SKM-1 (cell line): ENCODE measurements around the gene UBE2H.
"Not testable (repeated sequence)": the region's sequence is repeated elsewhere in the genome, so short reads cannot be mapped to it uniquely, and the experiment has no call there.

Experiments
- DNase-seq: peaks from one replicate; lab custom pipeline; 2025; ENCODE audit not compliant: unreplicated experiment; lab: John Stamatoyannopoulos, UW

Gene UBE2H

DNA sequence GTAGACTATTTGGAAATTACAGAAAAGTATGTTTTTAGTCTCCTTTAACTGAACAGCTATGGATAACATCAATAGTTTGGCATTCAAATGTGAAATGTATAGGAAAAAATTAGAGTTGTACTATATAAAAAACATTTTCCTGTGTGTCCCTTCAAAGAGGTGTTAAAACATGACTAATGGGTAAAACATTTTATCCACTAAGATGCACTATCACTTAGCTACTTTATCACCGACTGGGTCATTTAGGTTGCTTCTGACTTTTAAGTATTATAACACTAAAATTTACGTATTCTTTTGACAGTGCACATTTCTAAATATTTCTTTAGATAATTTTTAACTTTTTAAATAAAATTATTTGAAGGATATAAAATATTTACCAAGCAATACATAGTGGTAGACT, 77.6 kb downstream of the UBE2H start:
- no peak for DNase-seq

DNA sequence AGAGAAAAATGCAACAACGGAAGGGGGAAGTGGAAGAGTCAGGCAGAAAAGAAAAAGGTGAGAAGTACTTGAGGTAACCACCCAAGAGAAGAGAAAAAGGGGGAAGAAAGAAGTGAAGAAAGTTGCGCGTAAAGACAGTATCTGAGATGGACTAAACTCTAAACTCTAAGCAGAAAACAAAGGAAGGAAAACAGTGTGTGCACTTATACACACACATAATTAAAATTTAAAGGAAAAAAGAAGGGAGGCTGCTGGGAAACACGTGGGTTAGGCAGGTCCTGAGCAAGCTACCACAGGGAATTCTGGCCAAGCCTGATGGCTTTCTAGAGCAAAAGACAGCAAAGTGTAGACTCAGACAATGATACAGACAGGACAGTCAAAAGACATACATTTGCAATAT, 78.0 kb downstream of the UBE2H start:
- DNase-seq: no peak

DNA sequence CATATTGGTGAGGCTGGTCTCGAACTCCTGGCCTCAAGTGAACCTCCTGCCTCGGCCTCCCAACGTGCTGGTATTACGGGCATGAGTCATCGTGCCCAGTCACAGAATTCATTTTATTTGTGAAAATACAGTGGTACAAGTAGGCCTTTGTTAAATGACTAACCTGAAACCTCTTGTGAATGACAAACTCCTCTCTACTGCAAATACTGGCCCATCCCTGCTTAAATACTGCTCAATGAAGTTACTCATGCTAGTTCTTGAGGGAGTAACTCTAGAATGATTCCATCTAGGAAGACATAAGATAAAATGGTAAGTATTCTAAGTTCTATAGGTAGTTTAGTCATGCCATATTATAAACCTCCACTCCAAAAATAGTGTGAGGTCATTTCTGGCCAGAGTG, 80.7 kb downstream of the UBE2H start:
- DNase-seq: no peak

DNA sequence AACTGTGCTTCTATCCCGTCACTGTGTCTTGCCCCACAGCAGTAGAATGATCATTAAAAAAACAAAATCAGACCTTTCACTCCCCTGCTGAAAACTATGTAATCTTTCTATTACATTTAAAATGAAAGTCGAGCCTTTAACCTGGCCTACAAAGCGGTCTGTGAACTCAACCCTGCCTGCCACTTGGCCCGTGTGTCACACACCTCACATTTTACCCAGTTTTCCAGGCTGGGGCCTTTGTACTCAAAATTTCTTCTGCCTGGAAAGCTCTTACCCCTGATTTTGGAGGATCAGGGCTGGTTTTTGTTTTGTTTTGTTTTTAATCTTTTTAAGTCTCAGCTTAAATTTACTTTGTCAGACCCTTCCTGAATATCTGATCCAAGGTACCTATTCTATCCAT, 82.1 kb downstream of the UBE2H start:
- DNase-seq: no peak

DNA sequence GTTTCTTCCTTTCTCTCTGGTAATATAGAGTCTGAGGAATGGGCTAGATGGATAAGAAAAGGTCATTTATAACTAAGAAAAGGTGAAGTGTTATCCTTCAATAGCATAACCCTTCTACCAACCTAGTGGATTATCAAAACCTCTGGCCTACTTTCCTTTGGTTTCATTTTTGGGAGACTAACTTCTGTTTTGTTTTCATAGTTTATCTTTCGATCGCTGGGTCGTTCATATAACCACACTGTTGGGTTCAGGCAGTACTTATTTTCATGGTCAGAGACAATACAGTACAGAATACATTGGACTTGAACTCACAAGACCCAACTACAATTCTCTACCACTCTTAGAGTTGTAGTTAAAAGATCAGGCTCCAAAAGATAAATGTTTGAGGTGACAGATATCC, 86.5 kb downstream of the UBE2H start:
- no peak for DNase-seq

DNA sequence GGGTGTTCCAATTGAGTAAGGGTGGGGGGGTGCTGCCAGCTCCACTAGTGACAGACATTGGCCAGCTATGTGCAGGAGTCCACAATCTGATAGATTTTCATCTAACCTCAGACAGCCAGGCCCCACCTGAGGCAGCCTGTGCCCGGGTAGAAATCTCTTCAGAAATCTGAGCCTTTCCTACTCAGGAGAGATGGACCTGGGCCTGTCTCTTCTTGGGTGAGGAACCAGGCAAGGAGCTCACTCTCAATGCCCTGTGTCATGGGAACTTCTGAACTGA, 86.9 kb downstream of the UBE2H start:
- no peak for DNase-seq

DNA sequence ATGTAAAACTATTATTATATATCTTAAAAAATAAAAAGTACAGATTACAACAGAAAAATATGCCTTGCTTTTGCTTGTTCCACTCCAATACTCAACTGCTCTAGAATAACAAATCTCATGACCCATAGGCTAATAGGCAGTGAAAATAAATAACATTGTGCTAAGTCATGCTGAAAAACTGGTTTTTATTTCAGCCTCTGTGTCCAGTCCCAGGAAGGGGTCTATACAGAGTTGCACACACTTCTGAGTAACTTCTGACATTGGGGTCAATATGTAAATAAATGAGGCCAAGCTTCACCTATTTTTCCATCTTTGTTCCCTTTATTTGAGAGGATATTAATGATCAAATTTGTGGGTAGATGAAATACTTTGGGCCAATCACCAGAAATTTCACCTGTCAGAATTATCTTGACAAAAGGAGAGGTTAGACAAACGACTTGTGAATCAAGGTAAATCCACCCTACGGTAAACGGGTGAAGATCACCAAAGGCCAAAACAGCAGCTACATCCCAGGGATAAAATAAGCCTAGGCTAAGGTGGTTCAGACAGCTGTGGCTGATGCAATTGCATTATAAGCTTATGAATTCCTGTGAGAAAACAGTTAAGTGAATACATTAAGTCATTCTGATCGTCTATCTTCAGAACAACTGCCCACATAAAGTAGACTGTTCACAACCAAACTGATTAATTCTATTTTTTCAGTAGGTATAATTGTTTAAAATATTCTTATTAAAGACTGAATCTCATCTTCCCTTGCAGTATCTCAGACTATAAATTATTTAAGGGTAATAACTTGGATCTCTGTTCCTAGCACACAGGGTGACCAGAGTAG, 87.5 kb downstream of the UBE2H start:
- no peak for DNase-seq

DNA sequence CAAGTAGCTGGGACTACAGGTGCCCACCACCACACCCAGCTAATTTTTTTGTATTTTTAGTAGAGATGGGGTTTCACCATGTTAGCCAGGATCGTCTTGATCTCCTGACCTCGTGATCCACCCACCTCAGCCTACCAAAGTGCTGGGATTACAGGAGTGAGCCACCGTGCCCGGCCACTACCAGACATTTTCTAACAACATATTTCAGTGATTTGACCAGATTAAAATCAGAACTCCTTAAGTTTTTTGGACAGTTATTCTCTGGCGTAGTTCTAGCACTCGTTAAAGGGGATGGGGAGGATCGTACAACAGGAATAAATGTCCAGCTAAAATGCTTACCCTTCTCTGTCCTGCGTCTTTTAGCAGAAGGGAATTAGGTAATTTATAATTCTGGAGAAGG, 88.1 kb downstream of the UBE2H start:
- not testable (repeated sequence) for DNase-seq

DNA sequence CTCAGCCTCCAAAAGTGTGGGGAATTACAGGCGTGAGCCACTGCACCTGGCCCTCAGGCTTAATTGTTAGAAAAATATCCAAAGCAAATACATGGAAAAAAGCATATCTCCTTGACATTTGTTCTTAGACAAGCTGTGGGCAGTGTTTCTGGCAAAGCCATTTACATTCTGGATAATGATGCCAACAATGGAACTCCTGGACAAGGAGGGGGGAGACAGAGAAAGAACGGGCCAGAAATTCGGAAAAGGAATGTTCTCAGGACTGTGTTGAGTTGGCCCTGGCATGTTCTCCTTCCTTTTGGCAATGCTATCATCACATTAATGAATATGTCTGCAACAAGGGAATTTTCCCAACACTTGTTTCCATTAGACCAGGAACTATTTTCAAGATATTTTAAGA, 88.7 kb downstream of the UBE2H start:
- DNase-seq: no peak

DNA sequence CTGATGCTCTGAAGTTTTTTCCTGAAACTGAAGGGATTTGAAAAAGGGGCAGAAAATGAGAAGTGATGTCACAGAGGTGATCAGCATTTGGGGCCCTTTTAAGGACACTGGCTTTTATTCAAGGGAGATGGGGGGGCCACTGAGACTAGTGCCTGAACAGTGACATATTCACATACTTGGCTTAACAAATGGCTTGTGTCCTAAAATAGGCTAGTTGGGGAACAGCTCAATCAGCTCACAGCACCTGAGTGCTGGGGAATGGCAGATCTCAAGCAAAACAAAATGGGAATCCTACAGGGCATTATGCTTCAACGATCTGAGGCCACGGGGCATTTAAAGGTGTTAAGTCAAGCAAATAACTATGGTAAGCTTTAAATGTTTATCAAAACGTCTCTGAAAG, 90.1 kb downstream of the UBE2H start:
- DNase-seq: no peak

DNA sequence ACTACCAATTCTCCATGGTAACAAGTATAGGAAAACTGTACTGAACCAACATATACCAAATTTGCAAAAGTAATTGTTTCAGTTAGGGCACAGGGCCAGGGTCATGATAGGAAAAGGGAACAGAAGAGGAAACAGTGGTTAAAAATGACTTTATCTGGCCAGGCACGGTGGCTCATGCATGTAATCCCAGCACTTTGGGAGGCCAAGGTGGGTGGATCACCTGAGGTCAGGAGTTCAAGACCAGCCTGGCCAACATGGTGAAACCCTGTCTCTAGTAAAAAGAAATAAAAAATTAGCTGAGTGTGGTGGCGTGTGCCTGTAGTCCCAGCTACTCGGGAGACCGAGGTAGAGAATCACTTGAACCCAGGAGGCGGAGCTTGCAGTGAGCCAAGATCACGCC, 92.0 kb downstream of the UBE2H start:
- not testable (repeated sequence) for DNase-seq

DNA sequence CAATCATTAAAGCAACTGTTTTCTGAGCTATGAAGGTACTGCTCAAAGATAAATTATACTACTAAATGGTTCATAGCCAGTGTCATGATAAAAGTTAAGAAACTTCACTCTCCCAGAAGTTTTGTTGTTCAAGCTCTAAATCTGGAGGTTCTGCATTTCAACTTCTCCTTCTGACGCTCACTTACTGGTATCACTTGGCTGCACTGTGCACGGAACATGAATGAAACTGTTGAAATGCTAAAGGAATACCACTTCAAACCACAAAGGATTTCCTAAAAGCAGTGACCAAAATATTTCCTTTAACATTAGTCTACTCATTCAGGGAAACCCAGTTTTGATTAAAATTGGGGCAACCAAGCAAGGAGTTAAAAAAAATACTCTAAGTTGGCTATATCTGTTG, 93.6 kb downstream of the UBE2H start:
- DNase-seq: peak; percentile 88

DNA sequence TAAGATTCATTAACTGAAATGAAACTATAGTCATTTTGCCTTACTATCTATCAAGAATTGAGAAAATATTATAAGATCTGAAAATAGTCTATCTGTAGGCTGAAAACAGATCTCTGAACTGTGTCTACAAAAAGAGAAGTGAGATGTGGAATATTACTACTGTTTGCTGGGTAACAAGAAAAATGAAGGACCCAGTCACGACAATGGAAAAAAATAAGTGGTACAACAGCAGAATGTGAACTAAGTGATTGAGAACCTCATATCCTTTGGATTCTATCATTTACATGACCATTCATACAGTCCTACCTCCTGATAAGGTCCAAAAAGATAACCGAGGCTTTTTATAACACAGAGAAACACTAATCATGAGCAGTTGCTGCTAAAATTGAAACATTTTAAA, 94.3 kb downstream of the UBE2H start:
- DNase-seq: no peak

DNA sequence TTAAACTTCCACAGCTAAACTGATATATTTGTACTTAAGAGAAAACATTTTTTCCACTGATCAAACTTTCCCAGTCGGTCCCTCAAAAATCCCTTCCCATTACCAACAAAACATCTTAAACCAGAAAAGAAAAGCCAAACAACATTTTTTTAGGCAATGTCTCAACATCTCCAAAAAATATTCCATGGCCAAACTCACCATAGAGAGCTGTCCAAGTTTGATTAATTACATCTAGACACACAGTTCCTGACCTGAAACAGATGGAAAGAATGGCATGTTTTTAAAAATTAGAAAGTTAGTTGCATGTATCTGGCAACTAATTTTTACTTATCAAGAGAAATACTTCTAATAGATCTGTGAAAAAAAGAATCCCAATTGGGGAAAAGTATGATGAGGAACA, 95.4 kb downstream of the UBE2H start:
- no peak for DNase-seq

DNA sequence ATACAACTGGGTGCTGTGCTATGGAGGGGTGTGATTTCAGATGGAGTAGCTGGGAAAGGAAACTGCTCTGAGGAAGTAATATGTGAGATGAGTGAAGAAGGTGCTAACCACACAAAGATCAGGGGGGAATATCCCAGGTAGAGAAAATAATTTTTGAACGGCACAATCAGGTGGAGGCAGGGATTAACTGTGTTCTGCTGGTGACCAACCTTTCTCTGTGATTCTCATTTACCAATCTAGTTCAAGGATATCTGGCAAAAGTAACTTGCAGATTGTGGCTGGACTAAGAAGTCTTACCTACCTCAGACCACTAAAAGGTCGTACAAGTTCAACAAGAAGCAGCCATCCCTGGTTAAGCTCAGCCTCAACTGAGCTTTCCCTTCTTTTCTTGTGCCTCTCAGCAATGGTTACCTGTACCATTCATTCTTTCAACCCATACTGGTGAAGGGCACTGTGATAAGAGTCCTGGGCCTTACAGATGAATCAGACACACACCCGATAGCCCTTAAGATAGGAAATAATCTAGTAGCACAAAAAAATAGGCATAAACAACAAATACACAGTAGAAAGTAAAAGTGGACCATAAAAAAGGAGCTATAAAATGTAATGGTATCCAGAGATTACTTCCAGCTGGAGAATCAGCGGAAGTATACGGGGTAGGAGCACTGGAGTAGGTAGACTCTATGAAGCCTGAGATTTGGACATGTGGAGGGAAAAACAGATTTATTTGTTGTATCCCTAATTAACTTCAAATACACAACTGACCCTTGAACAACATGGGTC, 96.6 kb downstream of the UBE2H start:
- no peak for DNase-seq

DNA sequence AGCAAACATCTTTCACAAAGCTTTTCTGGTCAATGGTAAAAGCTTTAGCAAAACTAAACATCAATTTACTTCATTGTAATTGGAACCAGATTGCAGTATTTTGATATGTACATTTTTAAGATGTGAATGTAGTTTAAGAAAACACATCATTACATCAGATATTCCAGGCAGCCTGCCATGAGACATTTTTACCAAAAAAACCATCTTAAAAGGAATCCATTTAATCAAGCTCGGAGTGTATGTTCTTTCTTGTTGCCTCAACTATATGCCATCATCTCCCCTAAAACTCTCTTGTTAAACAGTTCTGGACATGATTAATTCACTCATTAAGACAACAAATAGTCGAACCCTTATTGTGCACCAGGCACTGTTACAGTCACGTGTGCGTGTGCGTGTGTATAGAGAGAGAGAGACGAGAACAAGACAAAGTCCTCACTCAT, 97.5 kb downstream of the UBE2H start:
- no peak for DNase-seq

DNA sequence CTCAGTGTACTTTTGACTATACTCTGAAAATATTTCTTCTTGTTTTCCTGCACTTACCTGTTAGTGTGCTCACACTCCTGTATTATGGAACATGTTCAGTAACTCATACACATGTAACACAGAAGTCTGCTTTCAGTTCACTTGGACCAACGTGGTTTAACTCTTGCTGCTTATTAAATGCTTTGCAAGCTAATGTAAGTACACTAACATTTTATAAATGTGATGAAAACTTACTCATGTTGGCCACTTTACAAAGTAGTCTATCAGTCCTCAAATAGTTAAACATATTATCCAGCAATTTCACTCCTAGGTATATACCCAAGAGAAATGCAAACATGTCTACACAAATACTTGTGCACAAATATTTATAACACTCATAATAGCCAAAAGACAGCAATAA, 98.4 kb downstream of the UBE2H start:
- DNase-seq: no peak

DNA sequence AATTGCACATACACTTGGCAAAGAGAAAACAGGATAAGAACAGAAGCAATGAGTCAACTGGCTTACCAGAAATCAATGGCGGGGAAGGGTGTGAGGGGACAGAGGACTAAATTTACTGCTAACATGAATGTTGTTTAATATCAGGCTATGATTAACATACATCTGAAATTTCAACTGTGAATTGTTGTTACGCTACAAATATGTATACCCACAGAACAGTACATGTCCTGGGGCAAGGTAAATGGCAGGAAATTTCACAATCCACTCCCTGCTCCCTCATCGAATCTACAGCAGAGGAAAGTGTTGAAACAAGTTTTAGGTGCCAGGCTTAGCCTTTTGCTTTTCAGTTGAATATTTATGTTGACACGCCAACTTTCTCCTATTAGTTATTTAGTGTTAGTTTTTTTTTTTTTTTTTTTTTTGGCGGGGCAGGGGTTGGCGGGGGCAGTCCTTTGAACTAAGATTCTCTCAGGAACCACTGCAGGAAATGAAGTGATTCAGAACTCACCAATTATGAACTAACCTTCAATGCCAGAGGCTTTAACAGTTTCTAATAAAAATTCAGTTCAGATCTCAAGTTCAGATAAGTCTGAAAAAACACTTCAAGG, 99.0 kb downstream of the UBE2H start:
- no peak for DNase-seq

DNA sequence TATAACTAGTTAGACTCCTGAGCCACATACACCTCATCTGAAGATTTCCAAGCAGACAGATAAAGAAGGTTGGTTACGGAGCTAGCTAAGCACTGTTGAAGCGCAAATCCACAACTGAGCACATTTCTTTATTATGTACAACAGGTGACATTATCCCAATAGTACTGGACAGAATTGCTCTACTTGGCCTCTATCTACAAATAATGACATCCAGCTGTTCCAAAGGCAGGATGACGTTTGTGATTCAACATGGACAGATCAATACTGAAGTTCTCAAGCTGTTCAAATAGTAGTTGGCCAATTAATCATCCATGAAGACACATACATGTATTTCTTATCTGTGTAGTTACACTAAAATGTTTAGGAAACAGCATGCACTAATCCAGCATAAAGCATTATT, 101.0 kb downstream of the UBE2H start:
- DNase-seq: no peak

DNA sequence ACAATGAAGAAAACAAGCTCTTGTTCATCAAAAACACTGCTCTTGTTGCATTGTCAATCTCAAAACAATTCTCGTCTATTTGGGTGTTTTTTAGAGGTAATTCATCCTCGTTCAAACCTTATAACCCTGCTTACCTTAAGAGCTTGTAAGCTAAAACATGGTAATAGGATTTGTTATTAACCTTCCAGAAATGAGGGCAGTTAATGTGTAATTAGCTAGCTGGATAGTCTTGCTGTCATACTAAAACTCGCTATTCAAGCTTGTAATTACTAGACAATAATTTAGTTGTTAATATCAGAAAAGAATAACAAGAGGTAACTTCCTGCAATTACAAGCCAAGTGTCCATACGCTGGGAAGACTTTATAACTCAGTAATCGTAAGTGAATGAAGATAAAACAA, 101.6 kb downstream of the UBE2H start:
- no peak for DNase-seq

DNA sequence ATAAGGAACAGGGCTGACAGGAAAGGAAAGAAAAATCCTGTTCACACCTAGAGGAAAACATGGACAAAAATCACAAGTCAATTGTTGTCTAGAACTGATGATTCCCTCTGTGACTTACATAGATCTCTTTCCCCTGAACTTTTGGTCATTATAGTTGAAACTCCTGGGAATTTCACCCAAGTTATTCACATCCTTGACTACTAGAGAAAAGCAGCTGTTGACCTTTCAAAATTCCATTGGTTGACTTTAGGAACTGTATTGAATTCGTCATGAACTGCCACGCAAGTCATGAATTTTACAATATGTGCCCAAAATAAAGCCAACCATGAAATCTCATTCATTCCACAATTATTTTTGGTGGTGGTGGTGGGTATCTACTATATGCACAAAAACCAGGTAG, 104.3 kb downstream of the UBE2H start:
- DNase-seq: no peak

DNA sequence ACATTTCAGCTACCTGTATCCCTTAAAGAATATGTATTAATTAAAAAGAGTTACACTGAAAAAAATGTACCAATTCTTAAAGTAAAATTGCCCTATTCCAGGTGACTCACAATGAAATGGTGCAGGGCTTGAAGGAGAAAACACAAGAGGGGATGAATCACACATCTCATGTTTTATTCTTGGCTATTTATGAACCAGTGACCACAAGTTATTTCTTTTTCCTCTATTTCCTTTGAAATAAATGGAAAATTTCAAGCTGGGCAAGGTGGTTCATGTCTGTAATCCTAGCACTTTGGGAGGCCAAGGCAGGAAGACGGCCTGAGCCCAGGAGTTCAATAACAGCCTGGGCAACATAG, 106.8 kb downstream of the UBE2H start:
- no peak for DNase-seq
